ENCODE data around the gene COLEC12. TPM values are rescaled to one million over a fixed set of nuclear protein-coding genes. Genes with fewer than 3 reads are reported as not detected.

Gene COLEC12
- total RNA-seq, 3 donors from 2014 or later: 11.7 to 57.3 (median 14.7) TPM

- intact Hi-C loops (cut with DNase I; ENCODE audit: low total_unique reads): no loop called here
Observed at GRCh38 chr18:532018-532417, 31.5 kb upstream of the COLEC12 start.

GRCh38 chr18:527146-527545 lies 26.6 kb upstream of the COLEC12 start:
- no peak for DNase-seq (ENCODE audit: low spot score in 2 of 2)
- Histone ChIP-seq H3K27ac (no peak overlapping the region), H3K4me1 (no peaks in the 10 kb centered on the region), H3K27me3 (no peaks in the 10 kb centered on the region), H3K9me3 (no peaks in the 10 kb centered on the region), H3K4me3 (no peak overlapping the region), H3K36me3 (no peaks in the 10 kb centered on the region)
- no peak for TF ChIP-seq POLR2A (IDR thresholded peaks at IDR 0.05)
- TF ChIP-seq POLR2AphosphoS5 (IDR thresholded peaks at IDR 0.05): no peak
- TF ChIP-seq CTCF (IDR thresholded peaks at IDR 0.05): no peak
- intact Hi-C loops (cut with DNase I; ENCODE audit: low total_unique reads): no loop called here

More at GRCh38 chr18:532018-532417, 31.5 kb upstream of the COLEC12 start:
- Histone ChIP-seq H3K36me3 (no peaks in the 10 kb centered on the region), H3K4me3 (no peak overlapping the region), H3K4me1 (no peaks in the 10 kb centered on the region), H3K27me3 (no peaks in the 10 kb centered on the region), H3K27ac (no peak overlapping the region), H3K9me3 (no peaks in the 10 kb centered on the region)
- DNase-seq (ENCODE audit: low spot score in 2 of 2): no peak
- TF ChIP-seq POLR2A (IDR thresholded peaks at IDR 0.05): no peak
- no peak for TF ChIP-seq CTCF (IDR thresholded peaks at IDR 0.05)
- no peak for TF ChIP-seq POLR2AphosphoS5 (IDR thresholded peaks at IDR 0.05)

- intact Hi-C loops (cut with DNase I; ENCODE audit: low total_unique reads): no loop called here
- no peaks in the 10 kb centered on the region for H3K27me3 ChIP-seq
- TF ChIP-seq POLR2AphosphoS5 (IDR thresholded peaks at IDR 0.05): no peak
- TF ChIP-seq CTCF (IDR thresholded peaks at IDR 0.05): no peak
- TF ChIP-seq POLR2A (IDR thresholded peaks at IDR 0.05): no peak
Observed at GRCh38 chr18:526681-527080, 26.2 kb upstream of the COLEC12 start.

GRCh38 chr18:525036-525797 lies 24.7 kb upstream of the COLEC12 start:
- no peak overlapping the region for H3K4me3 ChIP-seq
- no peaks in the 10 kb centered on the region for H3K9me3 ChIP-seq
- H3K4me1 ChIP-seq: no peaks in the 10 kb centered on the region
- TF ChIP-seq CTCF (IDR thresholded peaks at IDR 0.05) (no peak), POLR2AphosphoS5 (IDR thresholded peaks at IDR 0.05) (no peak), POLR2A (IDR thresholded peaks at IDR 0.05) (no peak)
- H3K36me3 ChIP-seq: no peaks in the 10 kb centered on the region
- H3K27ac ChIP-seq: no peak overlapping the region
- H3K27me3 ChIP-seq: no peaks in the 10 kb centered on the region
- DNase-seq (ENCODE audit: low spot score in 2 of 2): no peak
- intact Hi-C loops (cut with DNase I; ENCODE audit: low total_unique reads): no loop called here

More at GRCh38 chr18:526681-527080, 26.2 kb upstream of the COLEC12 start:
- Histone ChIP-seq H3K36me3 (no peaks in the 10 kb centered on the region), H3K9me3 (no peaks in the 10 kb centered on the region), H3K4me1 (no peaks in the 10 kb centered on the region), H3K27ac (no peak overlapping the region), H3K4me3 (no peak overlapping the region)
- DNase-seq (ENCODE audit: low spot score in 2 of 2): no peak

- H3K4me1 ChIP-seq: no peaks in the 10 kb centered on the region
- no peaks in the 10 kb centered on the region for H3K36me3 ChIP-seq
- intact Hi-C loops (cut with DNase I; ENCODE audit: low total_unique reads): no loop called here
- no peak overlapping the region for H3K27ac ChIP-seq
- no peak overlapping the region for H3K4me3 ChIP-seq
- no peaks in the 10 kb centered on the region for H3K9me3 ChIP-seq
- no peak for DNase-seq (ENCODE audit: low spot score in 2 of 2)
- TF ChIP-seq CTCF (IDR thresholded peaks at IDR 0.05): no peak
- no peak for TF ChIP-seq POLR2A (IDR thresholded peaks at IDR 0.05)
- no peak for TF ChIP-seq POLR2AphosphoS5 (IDR thresholded peaks at IDR 0.05)
- H3K27me3 ChIP-seq: no peaks in the 10 kb centered on the region
Observed at GRCh38 chr18:524466-524865, 24.0 kb upstream of the COLEC12 start.
